ENCODE measurements around the gene ASTN2. TPM values are rescaled to one million over a fixed set of nuclear protein-coding genes. Genes with fewer than 3 reads are reported as not detected.

The ASTN2 gene
- total and polyA plus RNA-seq, 2 experiments from 2014 or later, result 7.0 to 24.6 TPM

- Histone ChIP-seq H3K4me3 (no peak overlapping the region), H3K27me3 (ENCODE audit: insufficient read depth) (no peaks in the 10 kb centered on the region), H3K36me3 (ENCODE audit: insufficient read depth) (no peaks in the 10 kb centered on the region), H3K79me2 (replicated peaks; ENCODE audit: insufficient read depth) (no peaks in the 10 kb centered on the region), H3K9me2 (ENCODE audit: insufficient read depth) (no peaks in the 10 kb centered on the region; the same call in 1 of the 2 replicates), H3F3A (replicated peaks; ENCODE audit: low read depth) (no peaks in the 10 kb centered on the region), H2AFZ (no peak overlapping the region), H4K20me1 (replicated peaks; ENCODE audit: insufficient read depth) (0 out of 2 replicates have a peak, but pooled peaks cover 3% of the 10 kb centered on the region), H3K4me2 (no peak overlapping the region), H3K27ac (ENCODE audit: low read depth) (no peak overlapping the region), H3K4me1 (ENCODE audit: insufficient read depth) (no peaks in the 10 kb centered on the region)
- Mint-ChIP-seq H3K4me1 (peaks cover 2% of the 10 kb centered on the region; the same call in 1 of the 3 replicates), H3K27ac (no peak overlapping the region), H3K36me3 (ENCODE audit: low read depth) (no peaks in the 10 kb centered on the region), H3K27me3 (ENCODE audit: insufficient read depth, low read depth, poor library complexity) (no peaks in the 10 kb centered on the region), H3K9me3 (no peaks in the 10 kb centered on the region), H3K4me3 (no peak overlapping the region)
- DNase-seq (ENCODE audit: low spot score) (no peak), ATAC-seq (no peak)
- TF ChIP-seq EZH2 (IDR thresholded peaks at IDR 0.05; ENCODE audit: low read depth, unreplicated experiment), result no peak
- TF ChIP-seq REST (IDR thresholded peaks at IDR 0.05; ENCODE audit: unreplicated experiment), result no peak
- TF ChIP-seq, protein P1, sequence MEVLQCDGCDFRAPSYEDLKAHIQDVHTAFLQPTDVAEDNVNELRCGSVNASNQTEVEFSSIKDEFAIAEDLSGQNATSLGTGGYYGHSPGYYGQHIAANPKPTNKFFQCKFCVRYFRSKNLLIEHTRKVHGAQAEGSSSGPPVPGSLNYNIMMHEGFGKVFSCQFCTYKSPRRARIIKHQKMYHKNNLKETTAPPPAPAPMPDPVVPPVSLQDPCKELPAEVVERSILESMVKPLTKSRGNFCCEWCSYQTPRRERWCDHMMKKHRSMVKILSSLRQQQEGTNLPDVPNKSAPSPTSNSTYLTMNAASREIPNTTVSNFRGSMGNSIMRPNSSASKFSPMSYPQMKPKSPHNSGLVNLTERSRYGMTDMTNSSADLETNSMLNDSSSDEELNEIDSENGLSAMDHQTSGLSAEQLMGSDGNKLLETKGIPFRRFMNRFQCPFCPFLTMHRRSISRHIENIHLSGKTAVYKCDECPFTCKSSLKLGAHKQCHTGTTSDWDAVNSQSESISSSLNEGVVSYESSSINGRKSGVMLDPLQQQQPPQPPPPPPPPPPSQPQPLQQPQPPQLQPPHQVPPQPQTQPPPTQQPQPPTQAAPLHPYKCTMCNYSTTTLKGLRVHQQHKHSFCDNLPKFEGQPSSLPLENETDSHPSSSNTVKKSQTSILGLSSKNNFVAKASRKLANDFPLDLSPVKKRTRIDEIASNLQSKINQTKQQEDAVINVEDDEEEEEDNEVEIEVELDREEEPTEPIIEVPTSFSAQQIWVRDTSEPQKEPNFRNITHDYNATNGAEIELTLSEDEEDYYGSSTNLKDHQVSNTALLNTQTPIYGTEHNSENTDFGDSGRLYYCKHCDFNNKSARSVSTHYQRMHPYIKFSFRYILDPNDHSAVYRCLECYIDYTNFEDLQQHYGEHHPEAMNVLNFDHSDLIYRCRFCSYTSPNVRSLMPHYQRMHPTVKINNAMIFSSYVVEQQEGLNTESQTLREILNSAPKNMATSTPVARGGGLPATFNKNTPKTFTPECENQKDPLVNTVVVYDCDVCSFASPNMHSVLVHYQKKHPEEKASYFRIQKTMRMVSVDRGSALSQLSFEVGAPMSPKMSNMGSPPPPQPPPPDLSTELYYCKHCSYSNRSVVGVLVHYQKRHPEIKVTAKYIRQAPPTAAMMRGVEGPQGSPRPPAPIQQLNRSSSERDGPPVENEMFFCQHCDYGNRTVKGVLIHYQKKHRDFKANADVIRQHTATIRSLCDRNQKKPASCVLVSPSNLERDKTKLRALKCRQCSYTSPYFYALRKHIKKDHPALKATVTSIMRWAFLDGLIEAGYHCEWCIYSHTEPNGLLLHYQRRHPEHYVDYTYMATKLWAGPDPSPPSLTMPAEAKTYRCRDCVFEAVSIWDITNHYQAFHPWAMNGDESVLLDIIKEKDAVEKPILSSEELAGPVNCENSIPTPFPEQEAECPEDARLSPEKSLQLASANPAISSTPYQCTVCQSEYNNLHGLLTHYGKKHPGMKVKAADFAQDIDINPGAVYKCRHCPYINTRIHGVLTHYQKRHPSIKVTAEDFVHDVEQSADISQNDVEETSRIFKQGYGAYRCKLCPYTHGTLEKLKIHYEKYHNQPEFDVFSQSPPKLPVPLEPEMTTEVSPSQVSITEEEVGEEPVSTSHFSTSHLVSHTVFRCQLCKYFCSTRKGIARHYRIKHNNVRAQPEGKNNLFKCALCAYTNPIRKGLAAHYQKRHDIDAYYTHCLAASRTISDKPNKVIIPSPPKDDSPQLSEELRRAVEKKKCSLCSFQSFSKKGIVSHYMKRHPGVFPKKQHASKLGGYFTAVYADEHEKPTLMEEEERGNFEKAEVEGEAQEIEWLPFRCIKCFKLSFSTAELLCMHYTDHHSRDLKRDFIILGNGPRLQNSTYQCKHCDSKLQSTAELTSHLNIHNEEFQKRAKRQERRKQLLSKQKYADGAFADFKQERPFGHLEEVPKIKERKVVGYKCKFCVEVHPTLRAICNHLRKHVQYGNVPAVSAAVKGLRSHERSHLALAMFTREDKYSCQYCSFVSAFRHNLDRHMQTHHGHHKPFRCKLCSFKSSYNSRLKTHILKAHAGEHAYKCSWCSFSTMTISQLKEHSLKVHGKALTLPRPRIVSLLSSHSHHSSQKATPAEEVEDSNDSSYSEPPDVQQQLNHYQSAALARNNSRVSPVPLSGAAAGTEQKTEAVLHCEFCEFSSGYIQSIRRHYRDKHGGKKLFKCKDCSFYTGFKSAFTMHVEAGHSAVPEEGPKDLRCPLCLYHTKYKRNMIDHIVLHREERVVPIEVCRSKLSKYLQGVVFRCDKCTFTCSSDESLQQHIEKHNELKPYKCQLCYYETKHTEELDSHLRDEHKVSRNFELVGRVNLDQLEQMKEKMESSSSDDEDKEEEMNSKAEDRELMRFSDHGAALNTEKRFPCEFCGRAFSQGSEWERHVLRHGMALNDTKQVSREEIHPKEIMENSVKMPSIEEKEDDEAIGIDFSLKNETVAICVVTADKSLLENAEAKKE (CRISPR knock-in tag; IDR thresholded peaks at IDR 0.05), result no peak
- TF ChIP-seq EZH2phosphoT487 (IDR thresholded peaks at IDR 0.05; ENCODE audit: unreplicated experiment), result no peak
- TF ChIP-seq, protein P2, sequence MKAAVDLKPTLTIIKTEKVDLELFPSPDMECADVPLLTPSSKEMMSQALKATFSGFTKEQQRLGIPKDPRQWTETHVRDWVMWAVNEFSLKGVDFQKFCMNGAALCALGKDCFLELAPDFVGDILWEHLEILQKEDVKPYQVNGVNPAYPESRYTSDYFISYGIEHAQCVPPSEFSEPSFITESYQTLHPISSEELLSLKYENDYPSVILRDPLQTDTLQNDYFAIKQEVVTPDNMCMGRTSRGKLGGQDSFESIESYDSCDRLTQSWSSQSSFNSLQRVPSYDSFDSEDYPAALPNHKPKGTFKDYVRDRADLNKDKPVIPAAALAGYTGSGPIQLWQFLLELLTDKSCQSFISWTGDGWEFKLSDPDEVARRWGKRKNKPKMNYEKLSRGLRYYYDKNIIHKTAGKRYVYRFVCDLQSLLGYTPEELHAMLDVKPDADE (IDR thresholded peaks at IDR 0.05), result no peak
- TF ChIP-seq ZNF114 (CRISPR knock-in tag; IDR thresholded peaks at IDR 0.05), result no peak
- TF ChIP-seq CREB1 (CRISPR knock-in tag; IDR thresholded peaks at IDR 0.05; ENCODE audit: low read depth), result no peak
- TF ChIP-seq, protein P3, sequence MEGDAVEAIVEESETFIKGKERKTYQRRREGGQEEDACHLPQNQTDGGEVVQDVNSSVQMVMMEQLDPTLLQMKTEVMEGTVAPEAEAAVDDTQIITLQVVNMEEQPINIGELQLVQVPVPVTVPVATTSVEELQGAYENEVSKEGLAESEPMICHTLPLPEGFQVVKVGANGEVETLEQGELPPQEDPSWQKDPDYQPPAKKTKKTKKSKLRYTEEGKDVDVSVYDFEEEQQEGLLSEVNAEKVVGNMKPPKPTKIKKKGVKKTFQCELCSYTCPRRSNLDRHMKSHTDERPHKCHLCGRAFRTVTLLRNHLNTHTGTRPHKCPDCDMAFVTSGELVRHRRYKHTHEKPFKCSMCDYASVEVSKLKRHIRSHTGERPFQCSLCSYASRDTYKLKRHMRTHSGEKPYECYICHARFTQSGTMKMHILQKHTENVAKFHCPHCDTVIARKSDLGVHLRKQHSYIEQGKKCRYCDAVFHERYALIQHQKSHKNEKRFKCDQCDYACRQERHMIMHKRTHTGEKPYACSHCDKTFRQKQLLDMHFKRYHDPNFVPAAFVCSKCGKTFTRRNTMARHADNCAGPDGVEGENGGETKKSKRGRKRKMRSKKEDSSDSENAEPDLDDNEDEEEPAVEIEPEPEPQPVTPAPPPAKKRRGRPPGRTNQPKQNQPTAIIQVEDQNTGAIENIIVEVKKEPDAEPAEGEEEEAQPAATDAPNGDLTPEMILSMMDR (conservative IDR thresholded peaks at IDR 0.05; ENCODE audit: low read depth in 2 of 2), result no peak
- no peak for TF ChIP-seq POLR2AphosphoS5 (IDR thresholded peaks at IDR 0.05; ENCODE audit: low read depth)
- no peak for TF ChIP-seq STAT1 (IDR thresholded peaks at IDR 0.05; ENCODE audit: unreplicated experiment)
- TF ChIP-seq NANOG (IDR thresholded peaks at IDR 0.05; ENCODE audit: borderline replicate concordance), result no peak
- TF ChIP-seq JUNB (IDR thresholded peaks at IDR 0.05; ENCODE audit: unreplicated experiment), result no peak
- no peak for TF ChIP-seq ZNF331 (CRISPR knock-in tag; IDR thresholded peaks at IDR 0.05; ENCODE audit: low read depth)
These were observed 995.7 kb downstream of the ASTN2 start for GRCh38 chr9:116419181-116419580.

Measured in GM23338 (cell line).